HG03135 (cell line): ENCODE data around the gene CACFD1.
A peak's percentile ranks its signal among the peaks of the same experiment; 100 is the strongest.

Experiments used
- ATAC-seq: cut with Tn5 transposase; IDR thresholded peaks from one replicate; pipeline ENCODE4 v1.9.1; 2021; ENCODE audit warnings: mild to moderate bottlenecking, moderate library complexity; ENCODE audit not compliant: unreplicated experiment

CACFD1 gene

GRCh38 chr9:133478851-133479711 lies 19.3 kb downstream of the CACFD1 start, which contains the start of gene SLC2A6:
SLC2A6 (minus strand) TSS chr9:133479099; CDS start chr9:133479059, 40 bp downstream.
- ATAC-seq: peak; percentile 91

- ATAC-seq: no peak
These were observed 23.8 kb downstream of the CACFD1 start for GRCh38 chr9:133483611-133484010.

DNA sequence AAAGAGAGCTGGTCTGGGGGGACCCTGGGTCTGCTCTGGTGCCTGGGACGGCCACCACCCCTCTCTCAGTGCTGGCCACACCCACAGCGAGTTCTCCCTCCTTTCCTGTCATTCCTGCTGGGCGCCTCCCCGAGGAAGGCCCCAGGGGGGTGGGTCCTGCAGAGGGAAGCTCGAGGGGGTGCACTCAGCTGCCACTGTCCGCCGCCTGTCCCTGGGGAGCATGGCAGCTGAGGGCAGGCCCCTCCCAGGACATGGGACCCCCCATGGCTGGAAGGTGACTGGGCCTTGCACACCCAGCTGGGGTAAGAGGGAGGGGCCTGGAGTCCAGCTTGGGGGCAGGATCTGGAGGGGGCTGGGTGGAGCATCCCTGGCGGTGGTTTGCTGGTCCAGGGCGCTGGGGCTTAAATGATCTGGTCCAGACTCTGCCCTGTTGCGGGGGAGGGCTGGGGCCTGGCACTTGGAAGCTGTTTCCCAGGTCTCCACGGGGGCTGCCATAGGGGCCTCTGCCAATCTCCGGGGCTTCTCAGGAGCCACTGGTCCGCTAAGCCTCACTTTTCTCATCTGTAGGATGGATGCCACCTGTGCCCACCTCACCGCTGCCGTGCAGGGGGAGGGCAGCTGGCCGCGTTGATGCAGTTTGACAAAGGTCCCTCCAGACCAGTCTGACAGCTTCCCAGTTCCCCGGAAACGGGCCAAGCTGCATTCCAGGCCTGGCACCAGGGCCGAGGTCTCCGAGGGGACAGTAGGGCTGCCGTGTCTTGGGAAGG lies 25.1 kb downstream of the CACFD1 start:
- ATAC-seq: no peak

DNA sequence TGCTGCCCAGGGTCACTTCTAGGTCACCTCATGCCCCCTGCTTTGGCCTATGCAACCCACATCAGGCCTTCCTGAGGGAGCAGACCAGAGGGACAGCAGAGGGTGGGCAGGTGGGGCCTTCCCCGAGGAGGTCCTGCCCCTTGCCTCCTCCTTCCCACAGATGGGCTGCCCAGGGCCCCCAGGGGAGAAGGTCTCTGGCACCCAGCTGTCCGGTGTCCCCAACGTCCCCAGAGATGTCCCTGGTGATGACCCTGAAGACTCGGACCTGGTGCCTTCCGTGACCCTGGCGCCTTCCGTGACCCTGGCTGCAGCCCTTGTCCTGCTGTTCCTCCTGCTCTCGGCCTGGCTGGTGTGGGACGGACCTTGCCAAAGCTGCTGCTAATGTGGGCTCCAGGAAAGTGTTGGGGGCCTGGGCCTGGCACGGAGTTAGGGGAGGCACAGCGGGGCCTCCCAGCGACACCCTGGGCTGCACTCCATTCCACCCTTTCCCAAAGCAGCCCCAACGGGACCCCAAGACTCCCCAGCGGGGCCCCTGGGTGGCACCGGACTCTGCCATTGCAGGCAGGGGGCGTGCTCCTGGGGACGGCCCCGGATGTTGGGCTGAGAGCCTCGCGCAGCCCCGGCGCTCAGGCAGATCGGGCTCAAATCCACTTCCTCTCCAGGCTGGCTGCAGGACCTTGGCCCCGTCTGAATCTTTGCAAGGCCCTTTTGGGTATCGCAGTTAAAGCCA lies 25.9 kb downstream of the CACFD1 start:
- no peak for ATAC-seq

DNA sequence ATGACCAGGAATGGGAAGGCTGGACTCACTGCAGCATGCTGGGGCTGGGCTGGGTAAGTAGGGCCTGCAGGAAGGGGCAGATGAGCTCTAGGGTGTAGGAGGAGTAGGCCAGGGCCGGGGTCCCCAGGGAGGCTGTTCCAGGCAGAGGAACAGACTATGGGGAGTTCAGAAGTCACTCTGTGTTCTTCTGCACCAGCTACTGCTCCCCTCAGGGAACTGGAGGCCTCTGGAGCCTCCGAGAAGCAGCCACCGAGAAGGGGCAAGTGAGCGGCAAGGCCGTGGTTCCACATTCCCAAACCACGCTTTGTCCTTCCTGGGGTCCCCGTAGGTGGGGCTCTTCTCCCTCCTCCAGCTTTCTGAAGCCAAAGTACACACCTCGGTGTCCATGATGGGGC lies 27.6 kb downstream of the CACFD1 start:
- ATAC-seq: no peak

DNA sequence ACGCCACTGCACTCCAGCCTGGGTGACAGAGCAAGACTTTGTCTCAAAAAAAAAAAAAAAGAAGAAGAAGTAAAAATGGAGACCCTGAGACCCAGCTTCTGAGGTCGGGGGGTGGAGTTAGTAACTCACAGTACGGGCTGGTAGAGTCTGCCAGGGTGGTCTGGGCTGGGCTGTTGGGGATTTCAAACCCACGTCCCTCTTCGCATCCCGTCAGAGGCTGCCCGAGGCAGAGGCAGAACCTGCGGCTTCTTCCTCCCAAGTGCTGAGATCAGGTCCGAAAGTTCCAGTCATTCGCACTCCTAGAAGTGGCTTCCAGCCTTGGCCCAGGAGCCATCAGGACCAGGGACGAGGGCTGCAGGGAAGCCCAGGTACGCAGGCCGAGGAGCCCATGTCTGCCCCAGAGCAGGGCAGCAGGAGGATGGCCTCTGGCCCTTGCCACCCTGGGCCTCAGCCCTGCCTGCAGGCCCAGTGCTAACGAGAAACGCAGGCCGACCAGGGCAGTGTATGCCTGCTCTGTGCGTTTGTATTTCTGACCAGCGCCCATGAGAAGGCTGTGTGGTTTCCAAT lies 29.0 kb downstream of the CACFD1 start:
- ATAC-seq: no peak

DNA sequence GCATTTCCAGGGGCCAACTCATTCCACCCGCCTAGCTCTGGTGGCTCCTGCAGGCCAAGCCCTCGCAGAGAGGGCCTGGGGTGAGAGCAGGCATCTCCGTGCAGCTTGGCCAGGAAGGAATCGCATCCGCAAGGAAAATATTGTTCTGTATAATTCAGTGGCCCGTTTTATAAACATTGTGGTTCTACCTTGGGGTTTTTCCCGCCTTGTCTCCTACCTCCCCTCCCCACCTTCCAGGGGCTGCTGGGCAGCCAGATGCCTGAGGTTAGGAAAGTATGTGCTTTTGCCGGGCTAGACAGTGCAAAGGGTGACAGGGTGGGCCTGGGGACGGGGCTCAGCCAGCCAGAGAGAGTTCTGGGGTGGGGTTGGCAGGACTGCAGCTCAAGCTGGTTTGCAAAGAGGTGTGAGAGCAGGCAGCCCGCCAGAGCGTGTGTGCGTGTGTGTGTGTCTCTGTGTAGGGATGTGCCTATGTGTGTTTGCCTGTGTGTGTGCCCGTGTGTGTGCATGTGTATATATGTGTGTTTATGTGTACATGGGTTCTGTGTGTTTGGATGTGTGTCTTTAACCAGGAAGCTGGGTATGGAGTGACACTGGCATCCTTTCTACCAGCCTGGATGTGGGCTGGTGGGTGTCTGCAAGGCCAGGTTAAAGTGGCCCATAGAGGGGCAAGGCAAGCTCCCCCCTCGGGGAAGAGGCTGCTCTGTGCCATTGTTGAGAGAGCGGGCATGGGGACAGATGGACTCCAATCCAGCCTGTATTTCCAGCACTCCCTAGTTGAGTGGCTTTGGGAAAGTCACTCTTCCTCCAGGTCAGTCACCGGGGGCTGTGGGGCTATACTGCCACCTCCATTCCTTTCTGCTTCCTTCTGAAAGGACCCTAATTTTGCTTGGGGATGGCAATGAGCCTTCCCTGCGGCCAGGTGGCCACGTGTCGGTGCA lies 29.7 kb downstream of the CACFD1 start:
- ATAC-seq: no peak

DNA sequence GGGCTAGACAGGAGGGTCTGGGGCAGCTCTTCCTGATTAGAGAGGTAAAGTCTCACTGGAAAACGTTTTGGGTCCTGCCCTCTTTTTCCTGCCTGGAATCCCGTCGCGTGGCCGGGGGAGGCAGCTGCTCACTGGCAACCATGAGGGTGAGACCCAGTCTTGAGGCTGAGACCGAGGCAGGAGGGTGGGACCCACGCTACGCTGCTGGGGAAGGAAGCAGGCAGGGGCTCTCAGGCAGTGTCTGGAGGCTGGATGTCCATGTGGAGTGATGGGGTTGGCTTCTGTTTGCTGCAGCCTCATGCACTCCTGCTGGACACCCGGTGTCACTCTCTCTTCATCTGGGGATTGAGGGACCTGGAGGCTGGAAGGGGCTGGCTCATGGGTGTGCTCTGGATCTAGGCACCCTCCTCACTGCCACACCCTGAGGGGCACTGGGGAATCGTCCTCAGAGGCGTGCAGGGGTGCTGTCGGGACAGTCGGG lies 30.5 kb downstream of the CACFD1 start:
- ATAC-seq: no peak

DNA sequence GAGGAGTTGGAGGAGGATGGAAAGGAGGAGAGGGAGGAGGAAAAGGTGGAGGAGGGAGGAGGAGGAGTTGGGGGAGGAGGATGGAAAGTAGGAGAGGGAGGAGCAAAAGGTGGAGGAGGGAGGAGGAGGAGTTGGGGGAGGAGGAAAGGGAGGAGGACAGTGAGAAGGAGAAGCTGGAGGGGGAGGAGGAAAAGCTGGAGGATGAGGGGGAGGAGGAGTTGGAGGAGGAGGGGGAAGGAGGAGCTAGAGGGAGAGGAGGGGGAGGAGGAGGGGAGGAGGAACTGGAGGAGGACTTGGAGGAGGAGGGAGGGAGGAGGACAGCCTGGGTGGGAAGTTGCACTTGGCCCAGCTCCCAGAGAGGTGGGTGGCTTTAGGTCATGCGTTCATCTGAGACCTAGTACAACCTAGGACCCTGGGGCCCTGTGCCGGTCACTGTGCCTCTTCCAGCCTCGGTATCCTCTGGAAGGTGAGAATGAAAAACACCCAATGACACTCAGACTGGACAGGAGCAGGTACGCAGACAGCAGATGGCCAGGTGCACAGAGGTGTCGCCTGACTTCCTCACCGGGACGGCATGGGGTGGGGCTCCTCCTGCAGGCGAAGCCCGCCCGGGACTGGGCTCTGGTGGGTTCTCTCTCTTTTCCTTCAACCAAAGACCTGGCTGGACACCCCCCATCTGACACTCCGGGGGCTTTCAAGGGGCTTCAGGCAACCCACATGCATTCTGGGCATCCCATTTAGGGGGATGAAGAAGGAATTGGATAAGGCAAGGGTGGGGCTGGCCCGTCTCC lies 31.3 kb downstream of the CACFD1 start:
- no peak for ATAC-seq

- ATAC-seq: no peak
These were observed 31.8 kb downstream of the CACFD1 start for GRCh38 chr9:133491656-133491925.

- ATAC-seq: no peak
These were observed 32.6 kb downstream of the CACFD1 start for GRCh38 chr9:133492061-133493021.

- no peak for ATAC-seq
These were observed 33.6 kb downstream of the CACFD1 start for GRCh38 chr9:133493428-133493827.

DNA sequence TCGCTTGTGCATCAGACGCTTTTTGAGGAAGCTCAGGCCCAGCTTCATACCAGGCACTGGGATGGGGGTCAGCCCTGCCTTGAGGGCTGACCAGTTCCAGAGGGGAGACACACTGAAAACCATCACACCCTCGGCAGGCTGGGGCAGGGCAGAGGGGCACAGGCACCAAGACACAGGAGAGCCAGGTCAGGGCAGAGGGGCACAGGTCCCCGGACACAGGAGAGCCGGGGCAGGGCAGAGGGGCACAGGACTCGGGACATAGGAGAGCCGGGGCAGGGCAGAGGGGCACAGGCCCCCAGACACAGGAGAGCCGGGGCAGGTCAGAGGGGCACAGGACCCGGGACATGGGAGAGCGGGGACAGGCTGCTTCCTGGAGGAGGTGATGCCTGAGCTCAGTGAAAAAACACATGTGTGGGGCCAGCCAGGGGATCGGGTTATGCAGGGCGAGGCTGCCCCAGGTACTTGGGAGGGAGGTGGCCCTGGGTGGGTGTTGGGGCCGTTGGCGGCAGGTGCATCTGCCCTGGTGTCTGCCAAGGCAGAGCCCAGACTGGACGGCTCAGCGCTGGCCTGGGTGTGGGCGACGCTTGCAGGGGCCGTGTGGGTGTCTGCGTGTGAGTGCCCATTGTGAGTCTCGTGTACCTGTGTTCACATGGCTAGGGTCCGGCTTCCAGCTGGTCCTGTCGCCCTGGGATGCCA lies 34.2 kb downstream of the CACFD1 start:
- ATAC-seq: no peak

DNA sequence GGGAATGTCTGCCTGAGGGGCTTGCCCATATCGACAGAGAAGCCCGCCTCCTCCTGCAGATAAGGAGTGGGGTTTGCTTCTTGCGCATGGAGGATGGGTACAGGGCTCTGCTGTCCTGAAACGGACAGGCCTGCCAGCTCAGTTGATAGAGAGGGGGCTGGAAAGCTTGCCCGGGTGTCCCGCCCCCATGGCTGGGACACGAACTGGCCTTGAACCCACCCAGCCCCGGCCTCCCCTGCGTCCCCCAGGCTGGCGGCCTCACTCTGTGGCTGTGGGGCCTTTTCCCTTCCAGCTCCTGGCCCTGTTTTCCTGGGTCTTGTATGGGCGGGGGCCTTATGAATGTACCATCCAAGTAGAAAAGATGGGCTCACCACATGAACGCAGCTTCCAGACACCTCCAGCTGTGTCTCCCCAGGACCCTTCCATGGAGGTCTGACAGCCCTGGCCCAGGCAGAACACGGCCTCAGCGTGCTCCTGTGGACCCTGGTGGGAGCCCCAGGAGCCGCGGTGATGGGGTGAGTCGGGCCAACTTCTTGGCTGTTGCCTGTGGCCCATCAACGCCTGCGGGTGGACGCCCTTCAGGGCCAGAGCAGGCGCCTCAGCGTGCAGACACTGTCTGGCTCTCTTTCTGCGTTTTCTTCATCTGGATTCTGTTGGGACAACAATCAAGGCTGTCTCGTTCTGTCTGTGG lies 35.0 kb downstream of the CACFD1 start:
- ATAC-seq: no peak

DNA sequence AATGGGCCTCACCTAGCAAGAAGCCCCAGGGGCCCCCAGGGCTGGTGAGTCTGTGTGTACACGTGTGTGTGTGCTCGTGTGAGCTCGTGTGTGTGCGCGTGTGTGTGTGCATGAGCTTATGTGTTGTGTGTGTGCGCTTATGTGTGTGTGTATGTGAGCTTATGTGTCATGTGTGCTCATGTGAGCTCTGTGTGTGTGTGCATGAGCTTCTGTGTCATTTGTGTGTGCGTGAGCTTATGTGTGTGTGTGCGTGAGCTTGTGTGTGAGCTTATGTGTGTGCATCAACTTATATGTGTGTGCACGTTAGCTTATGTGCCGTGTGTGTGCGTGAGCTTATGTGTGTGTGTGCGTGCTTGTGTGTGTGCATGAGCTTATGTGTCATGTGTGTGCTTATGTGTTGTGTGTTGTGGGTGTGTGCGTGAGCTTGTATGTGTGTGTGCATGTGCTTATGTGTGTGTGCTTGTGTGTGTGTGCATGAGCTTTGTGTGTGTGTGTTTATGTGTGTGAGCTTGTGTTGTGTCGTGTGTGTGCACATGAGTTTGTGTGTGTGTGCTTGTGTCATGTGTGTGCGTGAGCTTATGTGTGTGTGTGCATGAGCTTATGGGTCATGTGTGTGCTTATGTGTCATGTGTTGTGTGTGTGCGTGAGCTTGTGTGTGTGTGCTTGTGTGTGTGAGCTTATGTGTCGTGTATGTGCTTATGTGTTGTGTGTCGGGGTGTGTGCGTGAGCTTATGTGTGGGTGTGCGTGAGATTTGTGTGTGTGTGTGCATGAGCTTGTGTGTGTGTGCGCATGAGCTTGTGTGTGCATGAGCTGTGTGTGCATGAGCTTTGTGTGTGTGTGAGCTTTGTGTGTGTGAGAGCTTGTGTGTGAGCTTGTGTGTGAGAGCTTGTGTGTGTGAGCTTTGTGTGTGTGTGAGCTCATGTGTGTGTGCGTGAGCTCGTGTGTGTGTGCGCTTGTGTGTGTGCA lies 35.8 kb downstream of the CACFD1 start:
- ATAC-seq: no peak
